Neural crest cell (in vitro differentiated cells): ENCODE results near the gene GAREM1. TPM values are rescaled to one million over a fixed set of nuclear protein-coding genes. Genes with fewer than 3 reads are reported as not detected.

Experiments
- DNase-seq: peaks from one replicate; pipeline ENCODE4 v3.0.0; 2021; ENCODE audit warnings: low read depth, mixed read lengths, low spot score
- H3K27ac Mint-ChIP-seq: one replicate; pipeline ENCODE4 v1.8.0; 2021; ENCODE audit warnings: mild to moderate bottlenecking, mixed read lengths; ENCODE audit not compliant: unreplicated experiment
- H3K27me3 Mint-ChIP-seq: 2 replicates; pipeline ENCODE4 v1.8.0; 2021; ENCODE audit warnings: low read depth, mild to moderate bottlenecking, mixed read lengths
- H3K36me3 Mint-ChIP-seq: 2 replicates; pipeline ENCODE4 v1.8.0; 2021; ENCODE audit warnings: low read depth, mild to moderate bottlenecking, mixed read lengths
- H3K4me1 Mint-ChIP-seq: 2 replicates; pipeline ENCODE4 v1.8.0; 2021; ENCODE audit warnings: mixed read lengths
- H3K4me3 Mint-ChIP-seq: one replicate; pipeline ENCODE4 v1.8.0; 2021; ENCODE audit warnings: mild to moderate bottlenecking, mixed read lengths
- H3K9me3 Mint-ChIP-seq: 2 replicates; pipeline ENCODE4 v1.8.0; 2021; ENCODE audit warnings: mixed read lengths
- CTCF ChIP-seq: fragments of 200-600 bp; sonication (generic); conservative IDR thresholded peaks from 2 replicates; pipeline ENCODE4 v1.5.0; 2021; ENCODE audit warnings: antibody characterized with exemption, mild to moderate bottlenecking
- total RNA-seq: library from RNA; stranded (reverse); gene quantifications from 2 replicates; pipeline ENCODE4 v1.2.1, GENCODE V29; 2021

The GAREM1 gene
- total RNA-seq, 1 donor from 2014 or later = 11.0 TPM

GRCh38 chr18:32300914-32301313 lies 169.8 kb downstream of the GAREM1 start:
- TF ChIP-seq CTCF = no peak
- H3K27me3 Mint-ChIP-seq = no peaks in the 10 kb centered on the region
- no peak overlapping the region for H3K27ac Mint-ChIP-seq
- H3K4me1 Mint-ChIP-seq = no peaks in the 10 kb centered on the region
- H3K9me3 Mint-ChIP-seq = peaks cover 3% of the 10 kb centered on the region
- no peak for DNase-seq
- no peak overlapping the region for H3K4me3 Mint-ChIP-seq
- H3K36me3 Mint-ChIP-seq = peaks cover 3% of the 10 kb centered on the region

- DNase-seq = no peak
- Mint-ChIP-seq H3K4me3 (no peak overlapping the region), H3K27ac (no peak overlapping the region), H3K9me3 (no peaks in the 10 kb centered on the region), H3K36me3 (no peaks in the 10 kb centered on the region), H3K4me1 (no peaks in the 10 kb centered on the region), H3K27me3 (no peaks in the 10 kb centered on the region)
- TF ChIP-seq CTCF = no peak
Measured at GRCh38 chr18:32299484-32299883, 171.2 kb downstream of the GAREM1 start.

- no peak for DNase-seq
- no peaks in the 10 kb centered on the region for H3K27me3 Mint-ChIP-seq
- H3K27ac Mint-ChIP-seq = no peak overlapping the region
- no peak for TF ChIP-seq CTCF
- no peaks in the 10 kb centered on the region for H3K36me3 Mint-ChIP-seq
- H3K9me3 Mint-ChIP-seq = no peaks in the 10 kb centered on the region
- no peaks in the 10 kb centered on the region for H3K4me1 Mint-ChIP-seq
- no peak overlapping the region for H3K4me3 Mint-ChIP-seq
Measured at GRCh38 chr18:32298171-32298667, 172.5 kb downstream of the GAREM1 start.

GRCh38 chr18:32297579-32298170 lies 173.0 kb downstream of the GAREM1 start:
- no peaks in the 10 kb centered on the region for H3K27me3 Mint-ChIP-seq
- TF ChIP-seq CTCF = no peak
- H3K4me1 Mint-ChIP-seq = no peaks in the 10 kb centered on the region
- H3K36me3 Mint-ChIP-seq = no peaks in the 10 kb centered on the region
- H3K27ac Mint-ChIP-seq = no peak overlapping the region
- DNase-seq = no peak
- no peak overlapping the region for H3K4me3 Mint-ChIP-seq
- no peaks in the 10 kb centered on the region for H3K9me3 Mint-ChIP-seq

GRCh38 chr18:32296851-32297250 lies 173.8 kb downstream of the GAREM1 start:
- H3K4me1 Mint-ChIP-seq = no peaks in the 10 kb centered on the region
- no peaks in the 10 kb centered on the region for H3K9me3 Mint-ChIP-seq

More at GRCh38 chr18:32296851-32297250, 173.8 kb downstream of the GAREM1 start:
- Mint-ChIP-seq H3K27me3 (no peaks in the 10 kb centered on the region), H3K4me3 (no peak overlapping the region), H3K36me3 (no peaks in the 10 kb centered on the region), H3K27ac (no peak overlapping the region)
- TF ChIP-seq CTCF = no peak
- DNase-seq = no peak
